Renal cortical epithelial cell (primary cell): ENCODE measurements around the gene TIMMDC1. TPM values are rescaled to one million over a fixed set of nuclear protein-coding genes. Genes with fewer than 3 reads are reported as not detected.
"Not testable (repeated sequence)": the region's sequence is repeated elsewhere in the genome, so short reads cannot be mapped to it uniquely, and the experiment has no call there.

Experiments used
- DNase-seq: peaks from one replicate; pipeline ENCODE4 v3.0.0-alpha.2; 2011; ENCODE audit warnings: low read depth
- total RNA-seq: library from RNA; depleted of rRNA; stranded (reverse); fragments of >200 nt; gene quantifications from 2 replicates; pipeline ENCODE4 v1.2.3, GENCODE V29; 2014

The TIMMDC1 gene
- total RNA-seq, 1 donor from 2014 or later, result 57.7 TPM

DNA sequence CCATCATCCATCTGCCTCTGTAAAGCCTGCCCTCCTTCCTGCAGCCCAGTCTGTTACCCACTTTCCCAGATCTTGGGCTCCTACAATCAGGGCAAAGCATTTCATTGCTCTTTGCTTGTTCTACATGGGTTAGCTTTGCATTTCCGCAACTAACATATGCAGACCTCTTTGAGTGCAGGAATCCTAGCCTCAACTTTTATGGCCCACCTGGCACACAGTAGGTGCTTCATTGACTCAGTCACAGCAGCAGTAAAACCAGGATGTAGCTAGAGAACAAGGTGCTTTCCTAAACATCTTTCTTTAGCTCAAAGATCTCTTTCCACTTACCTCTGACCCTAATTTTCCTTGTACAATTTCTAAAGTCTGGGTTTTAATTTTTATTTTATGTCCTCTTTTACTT, 57.6 kb downstream of the TIMMDC1 start:
- DNase-seq, result no peak

DNA sequence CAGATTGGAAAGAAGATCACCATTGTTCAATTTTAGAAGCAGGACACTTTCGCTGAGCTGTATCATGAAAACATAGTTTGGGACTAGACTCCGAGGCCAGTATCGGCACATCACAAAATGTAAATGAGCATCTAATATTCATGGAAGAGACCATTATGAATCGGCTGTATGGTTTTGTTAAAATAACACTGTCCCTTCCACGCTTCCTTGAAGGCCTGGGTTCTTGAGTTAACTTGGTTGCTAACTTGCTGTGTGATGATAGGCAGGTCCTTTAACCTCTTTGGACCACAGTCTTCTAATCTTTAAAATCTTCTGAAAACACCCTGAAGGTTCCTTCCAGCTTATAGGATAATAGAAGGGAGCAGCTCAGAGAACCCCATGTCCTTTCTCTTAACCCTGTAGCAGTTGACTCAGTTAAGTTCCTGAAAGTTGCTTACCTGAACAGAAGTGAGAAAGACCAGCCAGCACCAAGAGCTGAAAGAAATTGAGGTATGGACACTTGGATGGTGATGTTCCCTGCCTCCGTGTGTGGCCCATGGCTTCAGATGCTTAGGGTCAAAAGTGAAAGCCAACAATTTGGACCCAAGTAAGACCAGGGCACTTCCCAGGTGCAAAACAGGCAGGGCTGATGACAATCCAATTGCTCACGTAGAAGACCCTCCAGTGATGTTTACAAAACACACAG, 59.0 kb downstream of the TIMMDC1 start:
- no peak for DNase-seq

DNA sequence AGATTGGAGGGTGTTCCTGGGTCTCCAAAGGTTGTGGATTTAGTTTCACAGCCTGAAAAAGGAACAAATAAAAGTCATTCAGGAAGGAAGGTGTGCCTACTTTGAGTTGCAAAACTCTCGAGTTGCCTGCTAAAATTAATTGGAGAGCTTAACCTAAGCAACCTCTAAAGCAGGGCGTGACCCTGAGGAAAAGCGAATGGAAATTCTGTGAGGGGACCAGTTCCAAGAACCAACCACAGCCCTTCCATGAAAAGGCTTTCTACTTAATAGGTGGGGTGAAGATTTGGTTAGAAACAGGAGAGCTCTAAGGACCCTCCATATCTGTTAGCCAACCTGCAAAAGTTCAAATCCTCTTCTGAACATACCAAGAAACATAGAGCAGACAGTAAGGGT, 59.5 kb downstream of the TIMMDC1 start:
- no peak for DNase-seq

DNA sequence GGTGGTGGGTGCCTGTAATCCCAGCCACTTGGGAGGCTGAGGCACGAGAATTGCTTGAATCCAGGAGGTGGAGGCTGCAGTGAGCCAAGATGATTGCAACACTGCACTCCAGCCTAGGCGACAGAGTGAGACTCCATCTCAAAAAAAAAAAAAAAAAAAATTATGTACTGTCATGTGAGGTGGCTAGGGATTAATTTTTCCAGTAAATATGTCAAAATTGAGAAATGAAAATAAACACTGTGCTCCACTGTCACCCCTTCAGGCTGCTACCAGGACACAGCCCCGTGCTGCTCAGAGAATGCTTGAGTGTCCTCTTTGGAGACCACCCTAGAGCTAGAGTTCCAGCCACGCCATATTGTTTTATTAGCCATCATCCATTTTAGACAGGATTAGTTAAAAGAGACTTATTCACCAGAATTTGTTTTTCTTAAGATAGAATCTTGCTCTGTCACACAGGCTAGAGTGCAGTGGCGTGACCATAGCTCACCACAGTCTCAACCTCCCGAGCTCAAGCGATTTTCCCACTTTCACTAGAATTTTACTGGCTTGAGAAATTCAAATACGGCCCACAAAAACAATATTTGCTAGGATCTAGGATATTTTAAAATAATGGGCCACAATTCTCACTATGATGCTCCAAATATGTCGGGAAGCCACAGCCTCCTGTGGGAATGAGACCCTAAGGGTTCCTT, 60.4 kb downstream of the TIMMDC1 start:
- no peak for DNase-seq

DNA sequence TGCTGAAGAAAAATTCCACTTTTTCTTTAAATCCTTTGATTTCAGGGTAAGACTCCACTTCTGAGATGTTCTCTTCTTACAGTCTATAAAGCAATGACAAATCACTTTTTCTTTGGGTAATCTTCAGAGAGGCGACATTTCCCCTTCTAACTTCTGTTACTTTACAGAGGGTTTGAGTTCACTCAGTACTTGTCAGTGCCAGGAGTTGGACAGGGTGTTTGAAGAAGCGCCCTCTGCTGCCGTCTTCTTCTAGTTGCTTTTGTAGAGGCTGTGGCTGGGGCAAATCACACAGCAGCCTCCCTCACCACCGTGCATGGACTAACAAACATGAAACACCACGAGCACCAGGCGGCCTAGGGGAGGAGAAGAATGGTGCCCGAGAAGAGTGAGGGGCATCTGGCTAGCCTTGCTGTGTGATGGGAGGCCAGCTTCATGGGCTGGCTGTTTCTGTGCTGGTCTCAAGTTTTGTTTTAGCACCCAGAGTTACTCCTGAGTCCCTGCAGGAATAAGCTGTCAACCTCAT, 61.2 kb downstream of the TIMMDC1 start, which contains the start of gene CD80:
Gene CD80, minus strand, starts transcription at position 174 of the 523 bp plus-strand sequence. CDS start 1,886 bp downstream, outside the sequence.
- peak; percentile 58 for DNase-seq

DNA sequence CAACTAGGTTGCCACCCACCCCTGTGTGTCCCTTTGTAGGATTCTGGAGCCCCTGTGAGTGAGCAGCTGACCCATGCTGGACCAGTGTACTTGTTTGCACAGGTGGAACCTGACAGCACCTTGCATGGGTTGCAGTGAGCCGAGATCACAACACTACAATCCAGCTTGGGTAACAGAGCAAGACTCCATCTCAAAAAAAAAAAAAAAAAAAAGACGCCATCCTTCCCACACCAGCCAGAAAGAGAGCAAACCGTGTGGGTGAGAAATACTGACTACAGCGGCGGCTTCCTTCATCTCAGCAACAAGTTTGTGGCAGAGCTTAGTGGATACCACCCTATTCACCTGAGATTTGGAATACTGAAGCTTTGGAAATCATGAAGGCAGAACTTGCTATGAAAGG, 61.8 kb downstream of the TIMMDC1 start:
- no peak for DNase-seq

DNA sequence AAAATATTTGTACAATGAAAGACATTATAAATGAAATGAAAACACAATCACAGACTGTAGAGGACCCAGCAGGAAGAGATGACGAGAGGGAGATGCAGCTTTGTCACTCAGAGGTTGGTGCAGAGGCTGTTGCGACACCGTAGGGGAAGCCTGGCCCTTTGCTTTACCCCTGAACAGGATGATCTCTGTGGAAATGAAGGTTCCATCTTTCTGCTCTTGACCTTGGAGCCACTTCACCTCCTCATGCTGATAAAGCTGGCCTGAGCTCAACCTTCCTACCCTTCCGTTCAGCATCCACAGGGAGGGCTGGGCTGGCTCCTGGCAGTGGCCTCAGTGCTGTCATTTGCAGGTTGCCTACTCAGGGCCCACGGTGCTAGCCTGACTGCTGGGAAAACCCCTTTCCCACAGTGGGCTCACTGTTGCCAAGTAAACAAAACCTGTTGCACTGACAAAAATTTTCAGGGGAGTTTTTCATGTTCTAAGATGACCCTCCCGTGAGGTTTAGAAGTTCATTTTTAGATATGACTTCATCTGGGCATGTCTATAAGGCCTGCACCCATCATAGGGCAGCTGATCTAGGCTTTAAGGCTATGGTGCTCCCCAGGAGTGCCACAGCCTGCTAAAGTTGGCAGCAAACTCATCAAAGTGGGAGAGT, 64.1 kb downstream of the TIMMDC1 start:
- DNase-seq, result peak; percentile 6

DNA sequence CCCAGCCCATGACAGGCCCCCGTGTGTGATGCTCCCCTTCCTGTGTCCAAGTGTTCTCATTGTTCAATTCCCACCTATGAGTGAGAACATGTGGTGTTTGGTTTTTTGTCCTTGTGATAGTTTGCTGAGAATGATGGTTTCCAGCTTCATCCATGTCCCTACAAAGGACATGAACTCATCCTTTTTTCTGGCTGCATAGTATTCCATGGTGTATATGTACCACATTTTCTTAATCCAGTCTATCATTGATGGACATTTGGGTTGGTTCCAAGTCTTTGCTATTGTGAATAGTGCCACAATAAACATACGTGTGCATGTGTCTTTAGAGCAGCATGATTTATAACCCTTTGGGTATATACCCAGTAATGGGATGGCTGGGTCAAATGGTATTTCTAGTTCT, 65.0 kb downstream of the TIMMDC1 start:
- not testable (repeated sequence) for DNase-seq

DNA sequence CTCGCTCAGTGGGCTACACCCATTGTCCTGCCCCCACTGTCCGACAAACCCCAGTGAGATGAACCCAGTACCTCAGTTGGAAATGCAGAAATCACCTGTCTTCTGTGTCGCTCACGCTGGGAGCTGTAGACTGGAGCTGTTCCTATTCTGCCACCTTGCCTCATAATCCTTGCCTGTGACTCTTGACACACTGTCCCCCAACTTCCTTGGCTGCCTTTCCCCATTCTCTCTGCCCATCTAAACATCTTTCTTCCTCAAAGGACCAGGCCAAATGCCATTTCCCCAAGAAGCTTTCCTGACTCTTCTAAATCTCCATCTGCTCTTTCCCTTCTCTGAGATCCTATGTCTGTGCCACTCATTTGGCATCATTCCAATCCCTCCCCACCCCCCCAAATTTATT, 70.8 kb downstream of the TIMMDC1 start:
- DNase-seq, result no peak

DNA sequence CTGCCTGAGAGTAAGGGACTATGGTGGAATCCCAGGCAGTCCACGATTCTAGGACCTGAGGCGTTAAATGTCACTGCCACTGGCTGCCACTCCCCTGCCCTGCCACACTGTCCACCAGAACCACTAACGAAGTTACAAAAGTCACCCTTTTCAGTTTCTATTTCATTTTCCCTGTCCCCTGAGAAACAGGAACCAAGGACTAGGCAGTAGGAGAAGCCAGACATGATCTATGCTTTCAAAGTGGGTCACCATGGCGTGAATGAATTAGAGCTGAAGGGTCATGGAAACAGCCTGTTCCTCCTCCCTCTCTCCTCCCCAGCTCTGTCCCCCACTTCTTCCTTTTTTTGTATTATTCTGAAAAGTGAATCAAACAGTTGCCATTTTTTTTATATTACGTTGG, 71.9 kb downstream of the TIMMDC1 start:
- no peak for DNase-seq

DNA sequence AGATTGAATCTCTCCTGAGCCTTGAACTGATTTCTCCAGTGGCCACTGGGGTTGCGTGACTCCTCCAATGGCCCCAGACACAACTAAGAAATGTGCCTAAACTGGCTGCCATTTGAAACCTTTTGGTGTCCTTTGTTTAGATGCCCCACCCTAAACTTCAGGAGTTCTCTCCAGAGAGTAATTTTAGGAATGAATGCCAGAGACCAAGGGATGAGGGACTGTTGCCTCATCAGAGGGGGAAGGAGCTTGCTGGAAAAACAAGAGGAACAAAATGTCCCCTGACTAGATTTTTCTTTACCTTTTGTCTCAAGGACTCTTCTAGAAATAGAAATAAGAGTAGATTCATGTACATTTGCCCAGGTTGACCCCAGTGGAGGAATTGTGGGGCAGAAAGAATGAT, 72.9 kb downstream of the TIMMDC1 start:
- DNase-seq, result no peak

DNA sequence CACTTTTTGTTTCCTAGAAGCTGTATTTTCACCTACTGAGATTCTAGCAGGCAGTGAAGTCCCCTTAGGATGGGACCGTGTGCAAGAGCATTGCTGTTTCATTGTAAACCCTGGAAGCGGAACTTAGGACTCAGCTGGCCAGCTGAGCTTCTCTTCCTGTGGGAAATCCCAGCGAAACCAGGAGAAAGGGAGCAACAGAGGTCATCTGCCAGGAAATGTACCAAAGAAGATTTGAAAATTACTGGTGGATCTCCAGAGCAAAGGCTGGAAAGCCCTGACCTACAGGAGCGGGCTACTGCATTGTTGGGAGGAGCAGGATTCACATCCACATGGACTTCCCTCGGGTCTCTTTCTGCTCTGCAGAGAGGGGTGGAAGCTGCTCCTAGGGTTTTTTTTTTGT, 73.3 kb downstream of the TIMMDC1 start:
- no peak for DNase-seq

Other genes starting within 250 kb of the TIMMDC1 start
- gene ARHGAP31, start 204.2 kb upstream of the TIMMDC1 start, total RNA-seq, result 12.7 and 24.9 TPM in 2 replicates
- gene TMEM39A, start 34.9 kb upstream of the TIMMDC1 start, total RNA-seq, result 30.0 and 36.1 TPM in 2 replicates
- gene POGLUT1, start 29.6 kb upstream of the TIMMDC1 start, total RNA-seq, result 14.8 and 25.2 TPM in 2 replicates
- gene CD80, start 61.1 kb downstream of the TIMMDC1 start, total RNA-seq, result not detected in 2 replicates
- 6.6 and 7.8 TPM in 2 replicates for gene ADPRH, start 80.9 kb downstream of the TIMMDC1 start, total RNA-seq
- 1.2 and 5.1 TPM in 2 replicates for gene PLA1A, start 99.3 kb downstream of the TIMMDC1 start, total RNA-seq
- gene POPDC2, start 162.0 kb downstream of the TIMMDC1 start, total RNA-seq, result 0.40 TPM in 1 of 2 replicates, not detected in the other
- gene COX17, start 178.9 kb downstream of the TIMMDC1 start, total RNA-seq, result 7.3 and 11.4 TPM in 2 replicates
- gene CFAP91, start 204.5 kb downstream of the TIMMDC1 start, total RNA-seq, result 0.52 and 5.0 TPM in 2 replicates